Neuronal stem cell (in vitro differentiated cells): ENCODE measurements around the gene LRRC71.

Experiments
- DNase-seq: peaks from one replicate; pipeline ENCODE4 v3.0.0-alpha.2; 2013; ENCODE audit warnings: low spot score
- H2AFZ ChIP-seq: one replicate; pipeline ENCODE4 v1.6.1; 2013; ENCODE audit warnings: mild to moderate bottlenecking, low read length, inconsistent platforms
- H2AK5ac ChIP-seq: 2 replicates; pipeline ENCODE4 v1.6.1; 2013; ENCODE audit warnings: low read depth, mild to moderate bottlenecking, inconsistent platforms, low read length, moderate library complexity, mixed read lengths
- H2BK120ac ChIP-seq: 2 replicates; pipeline ENCODE4 v1.6.1; 2013; ENCODE audit warnings: low read depth, mild to moderate bottlenecking, inconsistent platforms, low read length, moderate library complexity, mixed read lengths
- H2BK12ac ChIP-seq: one replicate; pipeline ENCODE4 v1.6.1; 2013; ENCODE audit warnings: low read length, inconsistent platforms
- H2BK15ac ChIP-seq: 2 replicates; pipeline ENCODE4 v1.6.1; 2013; ENCODE audit warnings: mild to moderate bottlenecking, low read length, inconsistent platforms, mixed read lengths
- H2BK5ac ChIP-seq: one replicate; pipeline ENCODE4 v1.6.1; 2013; ENCODE audit warnings: inconsistent platforms, mild to moderate bottlenecking, low read length, moderate library complexity
- H3K14ac ChIP-seq: one replicate; pipeline ENCODE4 v1.6.1; 2013; ENCODE audit warnings: low read length, inconsistent platforms
- H3K18ac ChIP-seq: 2 replicates; pipeline ENCODE4 v1.6.1; 2013; ENCODE audit warnings: low read length, inconsistent platforms
- H3K23ac ChIP-seq: 2 replicates; pipeline ENCODE4 v1.6.1; 2013; ENCODE audit warnings: low read depth, mild to moderate bottlenecking, mixed read lengths, low read length, inconsistent platforms; ENCODE audit not compliant: poor library complexity
- H3K27ac ChIP-seq: replicated peaks from 3 replicates; pipeline ENCODE4 v1.5.1; 2013; ENCODE audit warnings: low read length, inconsistent platforms
- H3K27me3 ChIP-seq, 3 experiments: 2 replicates each; pipeline ENCODE4 v1.6.1; 2013; ENCODE audit warnings: low read length in 3 of 3, mild to moderate bottlenecking in 2 of 3, inconsistent platforms in 1 of 3, low read depth in 1 of 3, mixed read lengths in 1 of 3, moderate library complexity in 1 of 3; ENCODE audit not compliant: control insufficient read depth in 3 of 3, insufficient read depth in 3 of 3
- H3K36me3 ChIP-seq, 2 donors: replicated peaks in 1 of 2; 2 replicates each; pipeline ENCODE4 v1.6.1; 2013; ENCODE audit warnings: low read length in 2 of 2; ENCODE audit not compliant: control insufficient read depth in 2 of 2, insufficient read depth in 2 of 2
- H3K4ac ChIP-seq: 2 replicates; pipeline ENCODE4 v1.6.1; 2013; ENCODE audit warnings: inconsistent platforms, mild to moderate bottlenecking, low read length, moderate library complexity
- H3K4me1 ChIP-seq, 2 donors: 1 replicate in 1 of 2; 2 replicates in 1 of 2; pipeline ENCODE4 v1.6.1; 2013; ENCODE audit warnings: low read length in 2 of 2, low read depth in 1 of 2; ENCODE audit not compliant: control insufficient read depth in 2 of 2, insufficient read depth in 1 of 2
- H3K4me2 ChIP-seq: one replicate; pipeline ENCODE4 v1.6.1; 2013; ENCODE audit warnings: mild to moderate bottlenecking, low read length, inconsistent platforms; ENCODE audit not compliant: insufficient read depth, poor library complexity, severe bottlenecking
- H3K4me3 ChIP-seq, 2 donors: 2 replicates each; pipeline ENCODE4 v1.5.1; 2013; ENCODE audit warnings: low read length in 2 of 2, mild to moderate bottlenecking in 2 of 2, inconsistent platforms in 1 of 2, moderate library complexity in 1 of 2
- H3K79me1 ChIP-seq: one replicate; pipeline ENCODE4 v1.6.1; 2013; ENCODE audit warnings: low read depth, mild to moderate bottlenecking, inconsistent platforms, low read length, moderate library complexity
- H3K9ac ChIP-seq: one replicate; pipeline ENCODE4 v1.6.1; 2013; ENCODE audit warnings: mild to moderate bottlenecking, low read depth, low read length, inconsistent platforms; ENCODE audit not compliant: poor library complexity
- H3K9me3 ChIP-seq, 2 donors: replicated peaks in 1 of 2; 2 replicates each; pipeline versions ENCODE3 to v1.6.1; 2013; ENCODE audit warnings: low read length in 2 of 2, mild to moderate bottlenecking in 2 of 2, inconsistent platforms in 1 of 2, low read depth in 1 of 2, mixed read lengths in 1 of 2, moderate library complexity in 1 of 2; ENCODE audit not compliant: control insufficient read depth in 2 of 2, insufficient read depth in 1 of 2
- H4K8ac ChIP-seq: one replicate; pipeline ENCODE4 v1.6.1; 2013; ENCODE audit warnings: low read depth, mild to moderate bottlenecking, inconsistent platforms, low read length, moderate library complexity
- H4K91ac ChIP-seq: one replicate; pipeline ENCODE4 v1.6.1; 2013; ENCODE audit warnings: low read length, low read depth, mild to moderate bottlenecking, inconsistent platforms; ENCODE audit not compliant: poor library complexity
- WGBS, 2 donors: extraction: QIAGEN DNeasy Blood & Tissue Kit; methylation state at CpG; one replicate each; pipeline ENCODE4 v1.1.7; 2013; ENCODE audit warnings: missing lambda C conversion rate in 2 of 2, mixed read lengths in 1 of 2; ENCODE audit not compliant: insufficient read length in 2 of 2, insufficient replicate concordance in 1 of 2; ENCODE audit errors: extremely low coverage in 2 of 2; 5-methylcytosine and 5-hydroxymethylcytosine counted together

The LRRC71 gene

GRCh38 chr1:156963621-156964020, 43.2 kb downstream of the LRRC71 start:
- Histone ChIP-seq H3K9ac (no peak overlapping the region), H3K14ac (no peak overlapping the region), H3K23ac (no peak overlapping the region), H3K4me2 (no peak overlapping the region), H2AK5ac (no peak overlapping the region), H3K4me3 (no peak overlapping the region), H2BK15ac (no peak overlapping the region), H4K8ac (no peak overlapping the region), H3K27ac (no peak overlapping the region), H2AFZ (no peak overlapping the region), H4K91ac (no peak overlapping the region), H2BK120ac (no peak overlapping the region), H3K18ac (no peak overlapping the region), H3K27me3 (no peaks in the 10 kb centered on the region), H3K4me1 (no peaks in the 10 kb centered on the region), H2BK12ac (no peak overlapping the region), H2BK5ac (no peak overlapping the region), H3K36me3 (peaks cover 26 to 94% of the 10 kb centered on the region in 2 donors), H3K9me3 (no peaks in the 10 kb centered on the region), H3K79me1 (no peaks in the 10 kb centered on the region), H3K4ac (no peak overlapping the region)
- WGBS, 2 donors: no CpG with 5 or more reads among the region's 3 CpGs
- DNase-seq: no peak

- Histone ChIP-seq H2AFZ (no peak overlapping the region), H3K36me3 (peaks cover 26 to 94% of the 10 kb centered on the region in 2 donors), H3K4ac (no peak overlapping the region), H3K23ac (no peak overlapping the region), H2AK5ac (no peak overlapping the region), H2BK12ac (no peak overlapping the region), H2BK120ac (no peak overlapping the region), H3K27ac (no peak overlapping the region), H3K9ac (no peak overlapping the region), H3K79me1 (no peaks in the 10 kb centered on the region), H3K14ac (no peak overlapping the region), H2BK15ac (no peak overlapping the region), H3K4me2 (no peak overlapping the region), H2BK5ac (no peak overlapping the region), H3K18ac (no peak overlapping the region), H4K8ac (no peak overlapping the region), H4K91ac (no peak overlapping the region), H3K4me3 (no peak overlapping the region), H3K9me3 (no peaks in the 10 kb centered on the region), H3K4me1 (no peaks in the 10 kb centered on the region), H3K27me3 (no peaks in the 10 kb centered on the region)
- DNase-seq: no peak
- no CpG with 5 or more reads among the region's 2 CpGs for WGBS, 2 donors
These were observed 44.0 kb downstream of the LRRC71 start for GRCh38 chr1:156964441-156964840.

GRCh38 chr1:156969496-156969895, 49.1 kb downstream of the LRRC71 start:
- no peaks in the 10 kb centered on the region for H3K27me3 ChIP-seq
- H4K8ac ChIP-seq: no peak overlapping the region
- H2BK120ac ChIP-seq: no peak overlapping the region
- no CpG with 5 or more reads among the region's 3 CpGs for WGBS, 2 donors
- H2BK5ac ChIP-seq: no peak overlapping the region
- H3K36me3 ChIP-seq: peaks cover 12 to 97% of the 10 kb centered on the region in 2 donors
- no peak overlapping the region for H4K91ac ChIP-seq
- H3K9me3 ChIP-seq: no peaks in the 10 kb centered on the region
- no peak overlapping the region for H2AK5ac ChIP-seq
- peaks cover 0 to 1% of the 10 kb centered on the region in 2 donors for H3K4me1 ChIP-seq
- DNase-seq: no peak
- no peak overlapping the region for H3K27ac ChIP-seq
- H3K14ac ChIP-seq: no peak overlapping the region
- no peak overlapping the region for H3K4me3 ChIP-seq
- H3K9ac ChIP-seq: no peak overlapping the region
- peaks cover 2% of the 10 kb centered on the region for H3K79me1 ChIP-seq
- no peak overlapping the region for H3K4me2 ChIP-seq
- no peak overlapping the region for H3K4ac ChIP-seq
- no peak overlapping the region for H2AFZ ChIP-seq
- no peak overlapping the region for H3K23ac ChIP-seq
- no peak overlapping the region for H3K18ac ChIP-seq
- no peak overlapping the region for H2BK12ac ChIP-seq
- no peak overlapping the region for H2BK15ac ChIP-seq

GRCh38 chr1:156970017-156970416, 49.6 kb downstream of the LRRC71 start:
- no peak overlapping the region for H2BK120ac ChIP-seq
- no peak overlapping the region for H3K4me2 ChIP-seq
- no peak for DNase-seq
- H3K36me3 ChIP-seq: peaks cover 12 to 97% of the 10 kb centered on the region in 2 donors
- H3K9me3 ChIP-seq: no peaks in the 10 kb centered on the region
- WGBS, 2 donors: no CpG with 5 or more reads among the region's 3 CpGs
- H2BK12ac ChIP-seq: no peak overlapping the region
- no peak overlapping the region for H3K4me3 ChIP-seq
- H2BK5ac ChIP-seq: no peak overlapping the region
- H2BK15ac ChIP-seq: no peak overlapping the region
- H3K18ac ChIP-seq: no peak overlapping the region
- H3K4me1 ChIP-seq: peaks cover 0 to 1% of the 10 kb centered on the region in 2 donors
- no peak overlapping the region for H4K8ac ChIP-seq
- no peak overlapping the region for H3K27ac ChIP-seq
- H3K27me3 ChIP-seq: no peaks in the 10 kb centered on the region
- H2AFZ ChIP-seq: no peak overlapping the region
- no peak overlapping the region for H4K91ac ChIP-seq
- H3K79me1 ChIP-seq: peaks cover 2% of the 10 kb centered on the region
- no peak overlapping the region for H3K14ac ChIP-seq
- no peak overlapping the region for H3K23ac ChIP-seq
- no peak overlapping the region for H2AK5ac ChIP-seq
- no peak overlapping the region for H3K4ac ChIP-seq
- no peak overlapping the region for H3K9ac ChIP-seq
